ENCODE measurements around the gene PLEKHA7.
"Not testable (repeated sequence)": the region's sequence is repeated elsewhere in the genome, so short reads cannot be mapped to it uniquely, and the experiment has no call there.

PLEKHA7 gene

GRCh38 chr11:17014321-17014832 lies at the start of gene PLEKHA7:
Gene PLEKHA7, minus strand, starts transcription at chr11:17014414. Its CDS starts 13 bp downstream, at chr11:17014401.
- peak in 1 of 2 experiments; percentile 31 for DNase-seq

- peak; percentile 9 to 66 for DNase-seq
Observed at GRCh38 chr11:17063171-17064002, 49.2 kb upstream of the PLEKHA7 start.

GRCh38 chr11:17051146-17051545 lies 36.9 kb upstream of the PLEKHA7 start:
- not testable (repeated sequence) for DNase-seq

- not testable (repeated sequence) for DNase-seq
Observed at GRCh38 chr11:17048491-17048890, 34.3 kb upstream of the PLEKHA7 start.

- DNase-seq: no peak
Observed at GRCh38 chr11:17046690-17047089, 32.5 kb upstream of the PLEKHA7 start.

GRCh38 chr11:17036666-17037658 lies 22.7 kb upstream of the PLEKHA7 start:
- DNase-seq: no peak

- DNase-seq: not testable (repeated sequence)
Observed at GRCh38 chr11:17034027-17034426, 19.8 kb upstream of the PLEKHA7 start.

GRCh38 chr11:17026487-17027082 lies 12.4 kb upstream of the PLEKHA7 start:
- no peak for DNase-seq

GRCh38 chr11:17024924-17025323 lies 10.7 kb upstream of the PLEKHA7 start:
- DNase-seq: no peak

- DNase-seq: no peak
Observed at GRCh38 chr11:17021511-17021910, 7.3 kb upstream of the PLEKHA7 start.

- DNase-seq: no peak
Observed at GRCh38 chr11:17020831-17021230, 6.6 kb upstream of the PLEKHA7 start.

- DNase-seq: no peak
Observed at GRCh38 chr11:17019232-17019631, 5.0 kb upstream of the PLEKHA7 start.

GRCh38 chr11:17015627-17016126 lies 1.5 kb upstream of the PLEKHA7 start:
- DNase-seq: no peak

- DNase-seq: peak; percentile 32 to 47
Observed at GRCh38 chr11:17014833-17015626, 816 bp upstream of the PLEKHA7 start.

- DNase-seq: no peak
Observed at GRCh38 chr11:17013548-17014320, 480 bp downstream of the PLEKHA7 start.

- DNase-seq: no peak
Observed at GRCh38 chr11:17012712-17013547, 1.3 kb downstream of the PLEKHA7 start.

GRCh38 chr11:17012179-17012578 lies 2.0 kb downstream of the PLEKHA7 start:
- no peak for DNase-seq

GRCh38 chr11:17010851-17011420 lies 3.3 kb downstream of the PLEKHA7 start:
- DNase-seq: no peak

- no peak for DNase-seq
Observed at GRCh38 chr11:17008099-17008498, 6.1 kb downstream of the PLEKHA7 start.

GRCh38 chr11:17005646-17006045 lies 8.6 kb downstream of the PLEKHA7 start:
- no peak for DNase-seq
